ENCODE data around the gene SRA1. TPM values are rescaled to one million over a fixed set of nuclear protein-coding genes. Genes with fewer than 3 reads are reported as not detected.

The SRA1 gene
- total and polyA plus RNA-seq, 9 of the 15 experiments (the other 6 are each of a cell fraction or from before 2014, with no cell fraction given) = 24.1 to 47.4 (median 41.3) TPM

DNA sequence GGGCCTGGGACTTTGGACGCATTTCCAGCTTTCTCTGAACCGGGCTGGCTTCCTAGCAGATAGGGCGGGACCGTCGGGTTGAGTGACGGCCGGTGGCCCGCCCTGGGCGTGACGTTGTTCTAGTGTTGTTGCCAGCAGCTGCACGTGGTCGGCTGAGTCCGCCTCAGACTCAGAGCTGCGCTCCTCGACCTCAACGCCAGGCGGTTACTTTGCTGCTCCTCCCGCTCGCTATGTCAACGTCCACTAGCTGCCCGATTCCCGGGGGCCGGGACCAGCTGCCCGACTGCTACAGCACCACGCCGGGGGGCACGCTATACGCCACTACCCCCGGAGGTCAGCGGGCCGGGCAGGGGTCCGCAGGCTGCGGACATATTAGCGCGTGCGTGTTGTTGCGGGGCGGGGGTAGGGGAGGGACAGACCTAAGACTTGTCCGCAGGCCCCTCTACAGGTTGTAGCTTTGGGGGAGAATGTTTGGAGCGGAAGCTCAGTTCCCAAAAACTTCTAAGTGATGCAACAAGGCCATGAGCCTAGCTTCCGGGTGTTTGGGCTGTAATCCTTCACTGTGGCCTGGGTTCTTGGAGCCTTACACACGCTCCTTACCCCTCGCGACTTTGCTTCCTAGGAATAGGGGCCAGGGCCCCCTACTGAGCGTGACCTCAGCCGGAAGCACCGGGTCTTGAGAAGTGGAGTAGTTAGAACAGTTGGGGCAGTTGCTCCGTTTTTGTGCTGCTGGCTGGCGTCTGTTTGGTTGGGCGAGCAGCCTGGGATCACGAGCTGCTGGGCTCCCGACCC, 9.6 kb downstream of the SRA1 start, which contains the start of gene EIF4EBP3 (continued):
- peak in 1 of 2 experiments; percentile 63; a peak in 1 of 4 replicates for TF ChIP-seq SRF (CRISPR knock-in tag; IDR thresholded peaks at IDR 0.05)
- no peak for TF ChIP-seq MTA2 (IDR thresholded peaks at IDR 0.05; ENCODE audit: low read depth)
- TF ChIP-seq USF1 (CRISPR knock-in tag; IDR thresholded peaks at IDR 0.05) = peak; percentile 97
- TF ChIP-seq EHMT2 (IDR thresholded peaks at IDR 0.05) = no peak
- peak; percentile 94 for TF ChIP-seq SP1 (CRISPR knock-in tag; IDR thresholded peaks at IDR 0.05)
- TF ChIP-seq, protein P1, sequence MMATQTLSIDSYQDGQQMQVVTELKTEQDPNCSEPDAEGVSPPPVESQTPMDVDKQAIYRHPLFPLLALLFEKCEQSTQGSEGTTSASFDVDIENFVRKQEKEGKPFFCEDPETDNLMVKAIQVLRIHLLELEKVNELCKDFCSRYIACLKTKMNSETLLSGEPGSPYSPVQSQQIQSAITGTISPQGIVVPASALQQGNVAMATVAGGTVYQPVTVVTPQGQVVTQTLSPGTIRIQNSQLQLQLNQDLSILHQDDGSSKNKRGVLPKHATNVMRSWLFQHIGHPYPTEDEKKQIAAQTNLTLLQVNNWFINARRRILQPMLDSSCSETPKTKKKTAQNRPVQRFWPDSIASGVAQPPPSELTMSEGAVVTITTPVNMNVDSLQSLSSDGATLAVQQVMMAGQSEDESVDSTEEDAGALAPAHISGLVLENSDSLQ (IDR thresholded peaks at IDR 0.05) = peak; percentile 99
- no peak for TF ChIP-seq MTA1 (IDR thresholded peaks at IDR 0.05; ENCODE audit: borderline replicate concordance)
- TF ChIP-seq KDM2B (CRISPR knock-in tag; IDR thresholded peaks at IDR 0.05) = peak; percentile 74; the same call in 1 of the 2 replicates
- peak; percentile 97 for TF ChIP-seq MAX (CRISPR knock-in tag; IDR thresholded peaks at IDR 0.05)
- 0 out of 2 replicates have a peak, but pooled peaks have one; percentile 10 for TF ChIP-seq ZFPM2 (CRISPR knock-in tag; IDR thresholded peaks at IDR 0.05)
- TF ChIP-seq MAZ (CRISPR knock-in tag; conservative IDR thresholded peaks at IDR 0.05 in 1 of 2, IDR thresholded peaks at IDR 0.05 in 1 of 2) = peak; percentile 66 to 84
- TF ChIP-seq SUPT5H (IDR thresholded peaks at IDR 0.05) = peak; percentile 65; the same call in 1 of the 2 replicates
- 0 out of 2 replicates have a peak, but pooled peaks have one; percentile 13 for TF ChIP-seq SREBF1 (IDR thresholded peaks at IDR 0.05; ENCODE audit: borderline replicate concordance, low read depth, low read length)
- peak; percentile 44 for TF ChIP-seq POLR2A (conservative IDR thresholded peaks at IDR 0.05)
- peak; percentile 97 for TF ChIP-seq L3MBTL2 (IDR thresholded peaks at IDR 0.05)
- peak; percentile 83 for TF ChIP-seq MXI1 (IDR thresholded peaks at IDR 0.05; ENCODE audit: low read depth, low read length)
- TF ChIP-seq, protein P2, sequence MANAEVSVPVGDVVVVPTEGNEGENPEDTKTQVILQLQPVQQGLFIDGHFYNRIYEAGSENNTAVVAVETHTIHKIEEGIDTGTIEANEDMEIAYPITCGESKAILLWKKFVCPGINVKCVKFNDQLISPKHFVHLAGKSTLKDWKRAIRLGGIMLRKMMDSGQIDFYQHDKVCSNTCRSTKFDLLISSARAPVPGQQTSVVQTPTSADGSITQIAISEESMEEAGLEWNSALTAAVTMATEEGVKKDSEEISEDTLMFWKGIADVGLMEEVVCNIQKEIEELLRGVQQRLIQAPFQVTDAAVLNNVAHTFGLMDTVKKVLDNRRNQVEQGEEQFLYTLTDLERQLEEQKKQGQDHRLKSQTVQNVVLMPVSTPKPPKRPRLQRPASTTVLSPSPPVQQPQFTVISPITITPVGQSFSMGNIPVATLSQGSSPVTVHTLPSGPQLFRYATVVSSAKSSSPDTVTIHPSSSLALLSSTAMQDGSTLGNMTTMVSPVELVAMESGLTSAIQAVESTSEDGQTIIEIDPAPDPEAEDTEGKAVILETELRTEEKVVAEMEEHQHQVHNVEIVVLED (CRISPR knock-in tag; IDR thresholded peaks at IDR 0.05) = no peak
- TF ChIP-seq NELFE (IDR thresholded peaks at IDR 0.05; ENCODE audit: insufficient read depth, insufficient read length) = no peak
- TF ChIP-seq PRDM10 (IDR thresholded peaks at IDR 0.05; ENCODE audit: partially characterized antibody) = peak; percentile 62
- no peak for TF ChIP-seq NCOR1 (IDR thresholded peaks at IDR 0.05)
- TF ChIP-seq POLR2H (tag; IDR thresholded peaks at IDR 0.05; ENCODE audit: low read depth) = peak; percentile 40; the same call in 1 of the 2 replicates
- no peak for TF ChIP-seq ZNF175 (CRISPR knock-in tag; IDR thresholded peaks at IDR 0.05; ENCODE audit: low read depth)
